ENCODE data around the gene PHACTR4.
"Not testable (repeated sequence)": the region's sequence is repeated elsewhere in the genome, so short reads cannot be mapped to it uniquely, and the experiment has no call there.

Gene PHACTR4

GRCh38 chr1:28371010-28371377 is 1.5 kb downstream of the PHACTR4 start:
- DNase-seq = no peak

- DNase-seq = not testable (repeated sequence)
These were observed 3.9 kb downstream of the PHACTR4 start for GRCh38 chr1:28373450-28373849.

- DNase-seq = no peak
These were observed 4.8 kb downstream of the PHACTR4 start for GRCh38 chr1:28374297-28374696.

GRCh38 chr1:28375598-28375997 is 6.1 kb downstream of the PHACTR4 start:
- DNase-seq = not testable (repeated sequence)

DNA sequence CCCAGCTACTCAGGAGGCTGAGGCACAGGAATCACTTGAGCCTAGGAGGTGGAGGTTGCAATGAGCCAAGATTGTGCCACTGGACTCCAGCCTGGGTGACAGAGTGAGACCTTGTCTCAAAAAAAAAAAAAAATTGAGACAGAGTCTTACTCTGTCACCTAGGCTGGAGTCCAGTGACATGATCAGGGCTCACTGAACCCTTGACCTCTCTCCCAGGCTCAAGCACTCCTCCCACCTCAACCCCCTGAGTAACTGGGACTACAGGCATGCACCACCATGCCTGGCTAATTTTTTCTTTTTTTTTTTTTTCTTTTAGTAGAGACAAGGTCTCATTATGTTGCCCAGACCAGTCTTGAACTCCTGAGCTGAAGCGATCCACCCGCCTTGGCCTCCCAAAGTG is 6.7 kb downstream of the PHACTR4 start:
- not testable (repeated sequence) for DNase-seq

DNA sequence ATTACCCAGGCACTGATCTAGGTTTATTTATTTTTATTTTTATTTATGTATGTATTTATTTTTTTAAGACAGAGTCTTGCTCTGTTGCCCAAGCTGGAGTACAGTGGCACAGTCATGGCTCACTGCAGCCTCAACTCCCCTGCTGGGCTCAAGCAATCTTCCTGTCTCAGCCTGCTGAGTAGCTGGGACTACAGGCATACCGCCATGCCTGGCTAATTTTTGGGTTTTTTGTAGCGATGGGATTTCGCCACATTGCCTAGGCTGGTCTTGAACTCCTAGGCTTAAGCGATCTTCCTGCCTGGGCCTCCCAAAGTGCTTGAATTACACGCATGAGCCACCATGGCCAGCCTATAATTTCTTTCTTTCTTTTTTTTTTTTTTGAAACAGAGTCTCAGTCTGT is 9.4 kb downstream of the PHACTR4 start:
- no peak for DNase-seq

- DNase-seq = no peak
These were observed 10.9 kb downstream of the PHACTR4 start for GRCh38 chr1:28380394-28380793.

DNA sequence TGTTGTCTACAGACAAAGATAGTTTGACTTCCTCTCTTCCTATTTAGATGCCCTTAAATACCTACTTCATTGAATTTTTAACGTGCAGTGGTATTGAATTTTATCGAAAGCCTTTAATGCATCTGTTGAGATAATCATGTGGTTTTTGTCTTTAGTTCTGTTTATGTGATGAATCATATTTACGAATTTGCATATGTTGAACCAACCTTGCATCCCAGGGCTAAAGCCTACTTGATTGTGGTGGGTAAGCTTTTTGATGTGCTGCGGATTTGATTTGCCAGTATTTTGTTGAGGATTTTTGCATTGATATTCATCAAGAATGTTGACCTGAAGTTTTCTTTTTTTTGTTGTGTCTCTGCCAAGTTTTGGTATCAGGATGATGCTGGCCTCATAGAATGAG is 14.2 kb downstream of the PHACTR4 start:
- DNase-seq = not testable (repeated sequence)

- DNase-seq = no peak
These were observed 22.6 kb downstream of the PHACTR4 start for GRCh38 chr1:28392027-28392652.

GRCh38 chr1:28394136-28394535 is 24.6 kb downstream of the PHACTR4 start:
- DNase-seq = no peak

- no peak for DNase-seq
These were observed 25.6 kb downstream of the PHACTR4 start for GRCh38 chr1:28395181-28395580.

DNA sequence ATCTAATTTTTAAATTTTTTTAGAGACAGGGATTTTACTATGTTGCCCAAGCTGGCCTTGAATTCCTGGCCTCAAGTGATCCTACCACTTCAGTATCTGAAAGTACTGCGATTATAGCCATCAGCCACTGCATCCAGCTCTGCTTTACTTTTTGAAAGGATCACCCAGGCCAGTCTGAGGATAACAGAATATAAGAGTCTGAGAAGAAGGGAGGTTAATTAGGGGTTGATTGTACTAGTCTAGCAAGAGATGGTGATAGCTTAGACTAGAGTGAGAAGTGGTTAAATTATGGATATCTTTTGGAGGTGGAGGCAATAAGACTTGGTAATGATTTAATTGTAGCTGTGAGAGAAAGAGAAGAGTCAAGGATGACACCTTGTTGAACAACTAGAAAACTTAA is 32.2 kb downstream of the PHACTR4 start:
- DNase-seq = no peak

DNA sequence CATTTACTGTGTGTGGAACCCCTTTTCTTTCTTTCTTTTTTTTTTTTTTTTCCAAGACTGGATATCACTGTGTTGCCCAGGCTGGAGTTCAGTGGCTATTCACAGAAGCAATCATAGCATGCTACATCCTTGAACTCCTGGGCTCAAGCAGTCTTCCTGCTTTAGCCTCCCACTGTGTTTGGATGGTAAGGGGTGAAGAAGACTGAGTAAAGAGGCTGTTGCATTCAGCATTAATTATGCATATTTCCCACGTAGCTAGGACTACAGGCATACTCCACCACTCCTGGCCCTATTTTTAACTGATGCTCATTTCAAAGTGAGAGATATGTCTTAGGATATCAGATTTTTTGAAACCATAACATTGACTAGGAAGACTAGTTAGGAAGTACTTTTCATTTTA is 39.5 kb downstream of the PHACTR4 start:
- no peak for DNase-seq

DNA sequence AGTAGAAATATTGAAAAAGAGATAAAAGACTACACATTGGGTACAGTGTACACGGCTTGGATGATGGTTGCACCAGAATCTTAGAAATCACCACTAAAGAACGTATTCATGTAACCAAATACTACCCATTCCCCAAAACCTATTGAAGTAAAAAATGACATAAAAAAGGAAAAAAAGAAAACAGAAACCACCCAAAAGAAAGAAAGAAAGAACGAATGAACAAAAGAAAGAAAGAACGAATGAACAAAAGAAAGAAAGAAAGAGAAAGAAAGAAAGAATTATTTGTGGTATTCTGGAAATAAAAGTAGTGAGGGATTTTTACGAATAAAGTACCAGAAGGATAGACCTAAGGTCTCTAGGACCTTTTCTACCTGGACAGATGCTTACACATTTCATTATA is 42.1 kb downstream of the PHACTR4 start:
- DNase-seq = no peak

DNA sequence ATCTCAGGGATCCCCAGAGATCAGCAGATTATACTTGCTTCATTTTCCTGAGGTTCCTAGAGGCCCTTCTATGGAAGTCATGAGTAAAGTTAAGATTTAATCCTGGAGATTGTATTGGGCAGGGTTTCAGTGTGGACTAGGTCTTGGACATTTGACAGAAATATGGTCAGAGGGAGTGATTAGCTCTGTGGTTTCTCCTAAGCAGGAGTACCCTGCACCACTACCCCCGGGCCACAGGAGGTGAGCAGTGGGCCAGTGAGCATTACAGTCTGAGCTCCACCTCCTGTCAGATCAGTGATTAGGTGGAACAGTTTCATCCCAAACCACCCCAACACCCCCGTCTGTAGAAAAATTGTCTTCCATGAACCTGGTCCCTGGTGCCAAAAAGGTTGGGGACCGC is 43.2 kb downstream of the PHACTR4 start:
- no peak for DNase-seq

DNA sequence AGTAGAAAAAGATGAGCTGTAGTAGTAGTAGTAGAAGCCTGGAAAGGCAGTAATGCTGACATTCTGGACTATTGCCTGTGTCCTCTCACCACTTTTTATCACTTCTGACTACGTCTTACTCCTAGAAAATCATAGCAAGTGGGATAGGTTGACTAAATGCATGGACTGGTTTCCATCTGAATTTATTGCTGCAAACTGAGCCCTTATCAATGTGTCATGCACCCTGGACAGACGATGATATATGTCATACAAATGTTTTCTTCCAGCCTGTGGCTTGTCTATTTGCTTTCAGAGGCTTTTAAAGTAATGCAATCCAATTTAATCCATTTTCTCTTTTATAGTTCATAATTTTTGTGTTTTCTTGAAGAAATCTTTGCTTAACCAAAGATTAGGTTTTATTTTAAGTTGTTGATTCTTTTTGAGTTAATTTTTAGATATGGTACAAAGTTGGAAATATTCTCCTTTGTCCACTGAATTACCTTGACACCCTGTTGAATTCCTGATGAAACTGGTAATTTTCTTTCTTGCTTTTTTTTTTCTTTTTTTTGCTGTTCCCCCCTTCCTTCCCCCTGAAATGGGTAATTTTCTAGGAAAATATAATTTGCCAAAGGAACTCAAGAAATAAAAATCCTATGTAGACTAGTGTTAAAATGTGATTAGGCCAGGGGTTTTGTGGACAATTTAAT is 47.1 kb downstream of the PHACTR4 start:
- DNase-seq = no peak

GRCh38 chr1:28417441-28417922 is 47.9 kb downstream of the PHACTR4 start:
- DNase-seq = peak in 1 of 5 donors; percentile 57

- DNase-seq = no peak
These were observed 48.5 kb downstream of the PHACTR4 start for GRCh38 chr1:28417926-28418637.

GRCh38 chr1:28421744-28422143 is 52.2 kb downstream of the PHACTR4 start:
- DNase-seq = no peak

GRCh38 chr1:28426831-28427230 is 57.3 kb downstream of the PHACTR4 start:
- DNase-seq = no peak

DNA sequence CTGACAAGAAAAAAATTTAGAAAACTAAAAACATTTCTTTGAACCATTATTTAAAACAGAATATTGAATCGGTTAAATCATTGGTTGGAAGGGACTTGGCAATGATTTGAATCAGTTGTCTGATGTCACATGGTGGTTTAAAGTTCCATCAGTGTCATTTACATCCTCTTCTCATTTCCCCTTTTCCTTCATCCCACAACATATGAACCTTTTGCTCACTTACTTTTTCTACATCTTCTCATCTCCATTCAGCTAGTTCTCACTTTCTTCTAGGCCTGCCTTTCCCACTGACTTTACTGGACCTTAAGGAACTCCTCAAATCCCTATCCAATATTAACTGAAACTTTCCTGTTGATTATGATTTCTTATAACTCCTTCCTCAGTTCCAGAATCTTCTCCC is 58.5 kb downstream of the PHACTR4 start:
- no peak for DNase-seq

DNA sequence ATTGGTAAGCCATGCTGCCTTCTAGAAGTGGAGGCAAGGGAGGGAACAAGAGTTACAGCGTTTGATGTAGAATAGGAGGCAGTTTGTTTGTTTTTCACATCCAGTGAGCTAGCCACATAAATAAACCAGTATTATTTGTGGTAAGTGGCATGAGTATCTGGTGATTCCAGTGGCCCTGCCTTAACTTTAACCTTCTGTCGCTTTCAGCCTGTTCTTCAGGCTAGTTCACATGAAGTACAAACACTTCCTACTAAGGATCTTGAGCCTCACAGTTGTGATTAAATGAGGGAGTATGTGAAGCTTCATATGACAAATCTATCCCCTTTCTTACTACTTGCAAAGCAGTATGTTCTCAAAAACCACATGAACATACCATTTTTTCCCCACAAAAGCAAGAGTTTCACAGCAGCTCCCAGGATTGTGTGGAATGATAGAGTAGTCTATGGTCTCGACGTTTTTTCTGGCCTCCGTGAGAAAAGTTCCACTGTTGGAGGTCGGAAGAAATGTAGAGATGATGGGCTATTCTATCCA is 59.5 kb downstream of the PHACTR4 start:
- no peak for DNase-seq

- DNase-seq = no peak
These were observed 66.8 kb downstream of the PHACTR4 start for GRCh38 chr1:28436211-28436769.

Data from T-helper 1 cell (primary cell).